Right kidney (tissue), 9 donors: ENCODE data around the gene AHSP.
"Not testable (repeated sequence)": the region's sequence is repeated elsewhere in the genome, so short reads cannot be mapped to it uniquely, and the experiment has no call there.

ENCODE experiments used
- DNase-seq: peaks from one replicate; pipeline ENCODE4 v3.0.0-alpha.2; 2016
- long read RNA-seq, 8 donors: transcript quantifications; one replicate each; lab custom pipeline, GENCODE V29; 2026

The AHSP gene
- long read RNA-seq, donor 1, transcript AHSP-201 (3 exons, 524 nt) = major isoform, 14 of 14 reads
- long read RNA-seq, donor 1, partial matches to known transcripts = 0 of 14 reads
- long read RNA-seq, donor 1, other reads (novel, unspliced or antisense) = 0 of 14 reads
- long read RNA-seq, donor 2, partial matches to known transcripts = 0 of 3 reads
- long read RNA-seq, donor 2, other reads (novel, unspliced or antisense) = 0 of 3 reads
- long read RNA-seq, donor 3, partial matches to known transcripts = 0 of 2 reads
- long read RNA-seq, donor 3, other reads (novel, unspliced or antisense) = 0 of 2 reads
- long read RNA-seq, donor 4, partial matches to known transcripts = 0 of 1 reads
- long read RNA-seq, donor 4, other reads (novel, unspliced or antisense) = 0 of 1 reads
- long read RNA-seq, donor 5, partial matches to known transcripts = 0 of 3 reads
- long read RNA-seq, donor 5, other reads (novel, unspliced or antisense) = 0 of 3 reads
- long read RNA-seq, donor 6, partial matches to known transcripts = 0 of 4 reads
- long read RNA-seq, donor 6, other reads (novel, unspliced or antisense) = 0 of 4 reads
- long read RNA-seq, donor 7 = 0 reads
- long read RNA-seq, donor 8, partial matches to known transcripts = 0 of 2 reads
- long read RNA-seq, donor 8, other reads (novel, unspliced or antisense) = 0 of 2 reads

- DNase-seq = no peak
Measured at GRCh38 chr16:31527734-31528274, at the start of gene AHSP. TSS of gene AHSP (plus strand) at chr16:31527900. CDS start at chr16:31528140, 240 bp downstream.

- no peak for DNase-seq
Measured at GRCh38 chr16:31478956-31479355, 48.7 kb upstream of the AHSP start.

GRCh38 chr16:31479751-31480150 is 47.9 kb upstream of the AHSP start:
- no peak for DNase-seq

- no peak for DNase-seq
Measured at GRCh38 chr16:31480851-31481536, 46.7 kb upstream of the AHSP start.

GRCh38 chr16:31483081-31483480 is 44.6 kb upstream of the AHSP start, which contains the start of gene SLC5A2:
TSS of gene SLC5A2 (plus strand) at chr16:31483123. CDS start at chr16:31483137, 14 bp downstream.
- DNase-seq = no peak

GRCh38 chr16:31484048-31484447 is 43.7 kb upstream of the AHSP start:
- not testable (repeated sequence) for DNase-seq

GRCh38 chr16:31484491-31485171 is 43.1 kb upstream of the AHSP start:
- peak; percentile 45 for DNase-seq

- no peak for DNase-seq
Measured at GRCh38 chr16:31485571-31485970, 42.1 kb upstream of the AHSP start.

- no peak for DNase-seq
Measured at GRCh38 chr16:31486045-31486444, 41.7 kb upstream of the AHSP start.

- peak; percentile 66 for DNase-seq
Measured at GRCh38 chr16:31487071-31487719, 40.5 kb upstream of the AHSP start.

- peak; percentile 76 for DNase-seq
Measured at GRCh38 chr16:31487720-31488467, 39.8 kb upstream of the AHSP start.

GRCh38 chr16:31488468-31489297 is 39.0 kb upstream of the AHSP start:
- DNase-seq = peak; percentile 73

GRCh38 chr16:31489298-31489564 is 38.5 kb upstream of the AHSP start:
- DNase-seq = no peak

- DNase-seq = no peak
Measured at GRCh38 chr16:31489616-31490584, 37.8 kb upstream of the AHSP start.

- no peak for DNase-seq
Measured at GRCh38 chr16:31491778-31492418, 35.8 kb upstream of the AHSP start.

- no peak for DNase-seq
Measured at GRCh38 chr16:31493506-31494125, 34.1 kb upstream of the AHSP start.

GRCh38 chr16:31496670-31497069 is 31.0 kb upstream of the AHSP start:
- no peak for DNase-seq

- DNase-seq = no peak
Measured at GRCh38 chr16:31498493-31498892, 29.2 kb upstream of the AHSP start.
